Neural progenitor cell (in vitro differentiated cells): ENCODE measurements around the gene RNASE7. TPM values are rescaled to one million over a fixed set of nuclear protein-coding genes. Genes with fewer than 3 reads are reported as not detected.

ENCODE experiments used
- DNase-seq: peaks from one replicate; pipeline ENCODE4 v3.0.0-alpha.2; 2016; ENCODE audit warnings: low spot score
- H2AFZ ChIP-seq: fragments of 200-600 bp; sonication (generic); replicated peaks from 2 replicates; pipeline ENCODE4 v1.6.1; 2016; ENCODE audit warnings: antibody characterized with exemption
- H3F3A ChIP-seq: fragments of 200-600 bp; sonication (generic); 2 replicates; pipeline ENCODE4 v1.6.1; 2016; ENCODE audit warnings: antibody characterized with exemption, low read depth
- H3K27ac ChIP-seq: fragments of 200-600 bp; sonication (generic); 2 replicates; pipeline ENCODE4 v1.5.1; 2016; ENCODE audit warnings: mild to moderate bottlenecking
- H3K27me3 ChIP-seq: fragments of 200-600 bp; sonication (generic); 2 replicates; pipeline ENCODE4 v1.6.1; 2016; ENCODE audit warnings: mild to moderate bottlenecking, moderate library complexity
- H3K36me3 ChIP-seq: fragments of 200-600 bp; sonication (generic); 2 replicates; pipeline ENCODE4 v1.5.1; 2016
- H3K4me1 ChIP-seq: fragments of 200-600 bp; sonication (generic); 2 replicates; pipeline ENCODE4 v1.6.1; 2016; ENCODE audit warnings: mixed run types
- H3K4me2 ChIP-seq: fragments of 200-600 bp; sonication (generic); 2 replicates; pipeline ENCODE4 v1.6.1; 2016
- H3K4me3 ChIP-seq: fragments of 200-600 bp; sonication (generic); 2 replicates; pipeline ENCODE4 v1.5.1; 2016
- H3K79me2 ChIP-seq: fragments of 200-600 bp; sonication (generic); 2 replicates; pipeline ENCODE4 v1.6.1; 2016; ENCODE audit warnings: low read depth
- H3K9ac ChIP-seq: fragments of 200-600 bp; sonication (generic); 2 replicates; pipeline ENCODE4 v1.6.1; 2016
- H3K9me3 ChIP-seq: fragments of 200-600 bp; sonication (generic); 2 replicates; pipeline ENCODE4 v1.5.1; 2016; ENCODE audit warnings: low read depth
- H4K20me1 ChIP-seq: fragments of 200-600 bp; sonication (generic); 2 replicates; pipeline ENCODE4 v1.6.1; 2016; ENCODE audit warnings: low read depth
- H3K27ac Mint-ChIP-seq: 3 replicates; pipeline ENCODE4 v1.8.0; 2021; ENCODE audit warnings: mixed read lengths
- H3K27me3 Mint-ChIP-seq: 2 replicates; pipeline ENCODE4 v1.8.0; 2022; ENCODE audit warnings: low read depth, mild to moderate bottlenecking, inconsistent platforms, moderate library complexity, mixed read lengths; ENCODE audit not compliant: insufficient read depth
- H3K36me3 Mint-ChIP-seq: 3 replicates; pipeline ENCODE4 v1.8.0; 2021; ENCODE audit warnings: mixed read lengths
- H3K4me1 Mint-ChIP-seq: 3 replicates; pipeline ENCODE4 v1.8.0; 2021; ENCODE audit warnings: mixed read lengths
- H3K4me3 Mint-ChIP-seq: 3 replicates; pipeline ENCODE4 v1.8.0; 2021; ENCODE audit warnings: mild to moderate bottlenecking, moderate library complexity, mixed read lengths
- H3K9me3 Mint-ChIP-seq: 3 replicates; pipeline ENCODE4 v1.8.0; 2020; ENCODE audit warnings: mixed read lengths
- EZH2 ChIP-seq: fragments of 200-600 bp; sonication (generic); IDR thresholded peaks from 2 replicates; pipeline ENCODE4 v1.6.1; 2017; ENCODE audit warnings: antibody characterized with exemption, mild to moderate bottlenecking, moderate library complexity
- EZH2phosphoT487 ChIP-seq: fragments of 200-600 bp; sonication (generic); IDR thresholded peaks from 2 replicates; pipeline ENCODE4 v1.6.1; 2017; ENCODE audit warnings: antibody characterized with exemption
- total RNA-seq: library from RNA; depleted of rRNA; stranded (reverse); fragments of >200 nt; gene quantifications from 2 replicates; pipeline ENCODE4 v1.2.3, GENCODE V29; 2015; ENCODE audit warnings: low replicate concordance
- TF ChIP-seq, protein P1 (sequence below): fragments of 200-600 bp; sonication (generic); IDR thresholded peaks from 2 replicates; pipeline ENCODE4 v1.5.1; 2017; ENCODE audit warnings: antibody characterized with exemption, mild to moderate bottlenecking

RNASE7 gene
- total RNA-seq, 1 donor from 2014 or later: not detected

GRCh38 chr14:21036751-21037150, 5.4 kb upstream of the RNASE7 start:
- no peaks in the 10 kb centered on the region for H3K36me3 Mint-ChIP-seq
- H3K9me3 Mint-ChIP-seq: no peaks in the 10 kb centered on the region
- no peak overlapping the region for H3K4me3 Mint-ChIP-seq
- H3K4me2 ChIP-seq: no peak overlapping the region
- H3K27me3 ChIP-seq: no peaks in the 10 kb centered on the region
- peaks cover 12% of the 10 kb centered on the region for H3K27me3 Mint-ChIP-seq
- H3F3A ChIP-seq: no peaks in the 10 kb centered on the region
- no peak for TF ChIP-seq EZH2phosphoT487
- no peak for TF ChIP-seq EZH2
- TF ChIP-seq, protein P1, sequence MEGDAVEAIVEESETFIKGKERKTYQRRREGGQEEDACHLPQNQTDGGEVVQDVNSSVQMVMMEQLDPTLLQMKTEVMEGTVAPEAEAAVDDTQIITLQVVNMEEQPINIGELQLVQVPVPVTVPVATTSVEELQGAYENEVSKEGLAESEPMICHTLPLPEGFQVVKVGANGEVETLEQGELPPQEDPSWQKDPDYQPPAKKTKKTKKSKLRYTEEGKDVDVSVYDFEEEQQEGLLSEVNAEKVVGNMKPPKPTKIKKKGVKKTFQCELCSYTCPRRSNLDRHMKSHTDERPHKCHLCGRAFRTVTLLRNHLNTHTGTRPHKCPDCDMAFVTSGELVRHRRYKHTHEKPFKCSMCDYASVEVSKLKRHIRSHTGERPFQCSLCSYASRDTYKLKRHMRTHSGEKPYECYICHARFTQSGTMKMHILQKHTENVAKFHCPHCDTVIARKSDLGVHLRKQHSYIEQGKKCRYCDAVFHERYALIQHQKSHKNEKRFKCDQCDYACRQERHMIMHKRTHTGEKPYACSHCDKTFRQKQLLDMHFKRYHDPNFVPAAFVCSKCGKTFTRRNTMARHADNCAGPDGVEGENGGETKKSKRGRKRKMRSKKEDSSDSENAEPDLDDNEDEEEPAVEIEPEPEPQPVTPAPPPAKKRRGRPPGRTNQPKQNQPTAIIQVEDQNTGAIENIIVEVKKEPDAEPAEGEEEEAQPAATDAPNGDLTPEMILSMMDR: no peak
- no peak overlapping the region for H2AFZ ChIP-seq
- H3K27ac ChIP-seq: no peak overlapping the region
- H3K4me1 ChIP-seq: peaks cover 11% of the 10 kb centered on the region
- no peaks in the 10 kb centered on the region for H4K20me1 ChIP-seq
- H3K9me3 ChIP-seq: no peaks in the 10 kb centered on the region
- DNase-seq: no peak
- H3K9ac ChIP-seq: no peak overlapping the region
- H3K27ac Mint-ChIP-seq: no peak overlapping the region
- H3K4me3 ChIP-seq: no peak overlapping the region
- no peaks in the 10 kb centered on the region for H3K79me2 ChIP-seq
- no peaks in the 10 kb centered on the region for H3K36me3 ChIP-seq
- H3K4me1 Mint-ChIP-seq: peaks cover 17% of the 10 kb centered on the region

GRCh38 chr14:21037156-21037555, 5.0 kb upstream of the RNASE7 start:
- no peak overlapping the region for H3K27ac Mint-ChIP-seq
- H3K27me3 ChIP-seq: no peaks in the 10 kb centered on the region
- H3K4me3 ChIP-seq: no peak overlapping the region
- H3F3A ChIP-seq: no peaks in the 10 kb centered on the region
- H3K9ac ChIP-seq: no peak overlapping the region
- no peak overlapping the region for H3K4me2 ChIP-seq
- H3K9me3 ChIP-seq: no peaks in the 10 kb centered on the region
- H3K27ac ChIP-seq: no peak overlapping the region
- H3K4me1 Mint-ChIP-seq: peaks cover 17% of the 10 kb centered on the region
- DNase-seq: no peak
- no peak overlapping the region for H2AFZ ChIP-seq
- H3K4me1 ChIP-seq: peaks cover 11% of the 10 kb centered on the region
- H3K36me3 ChIP-seq: no peaks in the 10 kb centered on the region
- H3K36me3 Mint-ChIP-seq: no peaks in the 10 kb centered on the region
- H3K4me3 Mint-ChIP-seq: no peak overlapping the region
- H4K20me1 ChIP-seq: no peaks in the 10 kb centered on the region
- no peaks in the 10 kb centered on the region for H3K9me3 Mint-ChIP-seq
- H3K79me2 ChIP-seq: no peaks in the 10 kb centered on the region
- TF ChIP-seq, protein P1: no peak
- TF ChIP-seq EZH2phosphoT487 (no peak), EZH2 (no peak)
- H3K27me3 Mint-ChIP-seq: peaks cover 12% of the 10 kb centered on the region

- no peak overlapping the region for H3K9ac ChIP-seq
Observed at GRCh38 chr14:21038441-21039422, 3.4 kb upstream of the RNASE7 start.

More at GRCh38 chr14:21038441-21039422, 3.4 kb upstream of the RNASE7 start:
- DNase-seq: no peak
- TF ChIP-seq EZH2: no peak
- TF ChIP-seq, protein P1: no peak
- Histone ChIP-seq H2AFZ (peak overlapping the region; percentile 46), H3K4me3 (no peak overlapping the region), H3K27ac (no peak overlapping the region), H4K20me1 (no peaks in the 10 kb centered on the region), H3K36me3 (no peaks in the 10 kb centered on the region), H3K9me3 (no peaks in the 10 kb centered on the region), H3K4me2 (peak overlapping the region; percentile 29), H3F3A (no peaks in the 10 kb centered on the region), H3K4me1 (peaks cover 11% of the 10 kb centered on the region), H3K27me3 (no peaks in the 10 kb centered on the region), H3K79me2 (no peaks in the 10 kb centered on the region)
- H3K27me3 Mint-ChIP-seq: peaks cover 13% of the 10 kb centered on the region
- no peaks in the 10 kb centered on the region for H3K36me3 Mint-ChIP-seq
- H3K9me3 Mint-ChIP-seq: no peaks in the 10 kb centered on the region
- no peak overlapping the region for H3K4me3 Mint-ChIP-seq
- H3K4me1 Mint-ChIP-seq: peaks cover 17% of the 10 kb centered on the region
- no peak overlapping the region for H3K27ac Mint-ChIP-seq
